Effector memory CD8-positive, alpha-beta T cell (primary cell): ENCODE results near the gene APOE.
"Not testable (repeated sequence)": the region's sequence is repeated elsewhere in the genome, so short reads cannot be mapped to it uniquely, and the experiment has no call there.

Source experiments
- ATAC-seq: fragments of 150-1000 bp; cut with Tn5 transposase; replicated peaks from 2 replicates; pipeline ENCODE4 v1.10.0; 2021; ENCODE audit warnings: mild to moderate bottlenecking, moderate library complexity
- DNase-seq, 3 experiments: peaks; one replicate each; pipeline ENCODE4 v3.0.0; 2021
- H3K27ac Mint-ChIP-seq, 2 donors: one replicate each; pipeline ENCODE4 v1.8.0; 2022; ENCODE audit warnings: mild to moderate bottlenecking in 2 of 2, mixed read lengths in 2 of 2, moderate library complexity in 2 of 2
- H3K27me3 Mint-ChIP-seq, 2 donors: one replicate each; pipeline ENCODE4 v1.8.0; 2022; ENCODE audit warnings: mixed read lengths in 2 of 2
- H3K36me3 Mint-ChIP-seq: one replicate; pipeline ENCODE4 v1.8.0; 2022; ENCODE audit warnings: mild to moderate bottlenecking, moderate library complexity, mixed read lengths; ENCODE audit not compliant: insufficient read depth
- H3K4me1 Mint-ChIP-seq, 2 donors: one replicate each; pipeline ENCODE4 v1.8.0; 2022; ENCODE audit warnings: low read depth in 2 of 2, mixed read lengths in 2 of 2
- H3K4me3 Mint-ChIP-seq, 2 donors: one replicate each; pipeline ENCODE4 v1.8.0; 2022; ENCODE audit warnings: mild to moderate bottlenecking in 2 of 2, mixed read lengths in 2 of 2, moderate library complexity in 2 of 2
- H3K9me3 Mint-ChIP-seq, 2 donors: one replicate each; pipeline ENCODE4 v1.8.0; 2022; ENCODE audit warnings: mixed read lengths in 2 of 2
- total RNA-seq, 9 experiments: gene quantifications; one replicate each; lab custom pipeline; 2026; lab: John Stamatoyannopoulos, UW

Gene APOE
- total RNA-seq: 0 to 1.0 (median 0.79) reads per million in 9 experiments

DNA sequence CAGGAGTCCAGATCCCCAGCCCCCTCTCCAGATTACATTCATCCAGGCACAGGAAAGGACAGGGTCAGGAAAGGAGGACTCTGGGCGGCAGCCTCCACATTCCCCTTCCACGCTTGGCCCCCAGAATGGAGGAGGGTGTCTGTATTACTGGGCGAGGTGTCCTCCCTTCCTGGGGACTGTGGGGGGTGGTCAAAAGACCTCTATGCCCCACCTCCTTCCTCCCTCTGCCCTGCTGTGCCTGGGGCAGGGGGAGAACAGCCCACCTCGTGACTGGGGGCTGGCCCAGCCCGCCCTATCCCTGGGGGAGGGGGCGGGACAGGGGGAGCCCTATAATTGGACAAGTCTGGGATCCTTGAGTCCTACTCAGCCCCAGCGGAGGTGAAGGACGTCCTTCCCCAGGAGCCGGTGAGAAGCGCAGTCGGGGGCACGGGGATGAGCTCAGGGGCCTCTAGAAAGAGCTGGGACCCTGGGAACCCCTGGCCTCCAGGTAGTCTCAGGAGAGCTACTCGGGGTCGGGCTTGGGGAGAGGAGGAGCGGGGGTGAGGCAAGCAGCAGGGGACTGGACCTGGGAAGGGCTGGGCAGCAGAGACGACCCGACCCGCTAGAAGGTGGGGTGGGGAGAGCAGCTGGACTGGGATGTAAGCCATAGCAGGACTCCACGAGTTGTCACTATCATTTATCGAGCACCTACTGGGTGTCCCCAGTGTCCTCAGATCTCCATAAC lies at the start of gene APOE:
APOE (plus strand) TSS at position 360 of the 724 bp plus-strand sequence. CDS start 829 bp downstream, outside the sequence.
- Mint-ChIP-seq H3K36me3 (peaks cover 19% of the 10 kb centered on the region), H3K9me3 (no peaks in the 10 kb centered on the region), H3K27me3 (peaks cover 23 to 28% of the 10 kb centered on the region in 2 donors), H3K27ac (no peak within 1 kb of the TSS), H3K4me1 (peaks cover 5 to 6% of the 10 kb centered on the region in 2 donors), H3K4me3 (peak within 1 kb of the TSS in 1 of 2 donors; percentile 25)
- ATAC-seq: no peak
- DNase-seq: no peak

DNA sequence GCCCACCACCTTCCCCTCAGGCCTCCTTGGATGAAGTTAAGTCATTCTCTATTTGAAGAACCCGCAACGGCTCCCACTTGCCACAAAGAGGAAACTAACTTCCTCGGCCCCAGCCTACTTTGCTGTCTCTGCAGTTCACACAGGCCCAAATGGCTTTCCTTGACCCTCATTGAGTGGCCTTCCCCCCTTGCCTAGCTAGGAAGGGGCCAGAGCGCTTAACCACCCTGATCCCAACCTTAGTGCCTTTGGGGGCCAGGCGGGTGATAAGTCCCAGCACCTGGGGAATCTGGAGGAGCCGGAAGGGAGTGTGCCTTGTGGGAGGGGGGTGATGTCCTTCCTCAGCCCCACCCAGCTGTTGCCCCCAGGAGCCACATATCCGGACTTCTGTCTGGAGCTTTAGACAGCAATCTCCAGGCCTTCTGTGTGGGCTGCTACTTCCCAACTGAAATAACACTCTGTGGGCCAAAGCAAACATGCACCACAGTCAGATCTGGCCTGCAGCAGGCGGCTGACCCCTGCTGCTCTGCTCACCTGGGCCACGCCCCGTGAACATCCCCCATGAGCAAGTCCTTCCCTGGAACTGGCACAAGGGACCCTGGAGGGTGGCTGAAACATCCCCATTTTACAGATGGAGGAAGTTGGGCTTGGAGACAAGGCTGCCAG lies 49.0 kb upstream of the APOE start:
- Mint-ChIP-seq H3K4me3 (no peak overlapping the region), H3K27me3 (peaks cover 12 to 18% of the 10 kb centered on the region in 2 donors), H3K27ac (no peak overlapping the region), H3K9me3 (no peaks in the 10 kb centered on the region), H3K4me1 (no peaks in the 10 kb centered on the region), H3K36me3 (no peaks in the 10 kb centered on the region)
- DNase-seq: no peak
- no peak for ATAC-seq

DNA sequence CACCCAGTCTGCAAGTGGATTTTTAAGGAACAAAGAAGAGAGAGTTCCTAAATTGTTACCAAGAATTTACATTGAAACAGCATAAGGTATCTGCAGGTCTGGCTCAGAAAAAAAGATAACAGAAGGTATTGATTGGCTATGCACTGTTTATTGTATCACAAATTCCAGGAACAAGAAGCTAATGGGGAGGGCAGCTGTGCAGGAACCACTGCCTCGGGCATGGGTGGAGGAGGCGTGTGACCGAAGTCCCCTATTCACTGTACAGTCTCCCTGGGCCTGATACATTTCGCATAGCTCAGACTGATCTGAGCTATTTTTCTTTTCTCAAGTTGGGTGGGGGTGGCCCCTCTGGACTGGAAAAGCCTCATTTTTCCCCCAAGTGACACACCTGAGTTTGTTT lies 47.8 kb upstream of the APOE start:
- Mint-ChIP-seq H3K9me3 (no peaks in the 10 kb centered on the region), H3K4me1 (no peaks in the 10 kb centered on the region)
- DNase-seq: no peak

DNA sequence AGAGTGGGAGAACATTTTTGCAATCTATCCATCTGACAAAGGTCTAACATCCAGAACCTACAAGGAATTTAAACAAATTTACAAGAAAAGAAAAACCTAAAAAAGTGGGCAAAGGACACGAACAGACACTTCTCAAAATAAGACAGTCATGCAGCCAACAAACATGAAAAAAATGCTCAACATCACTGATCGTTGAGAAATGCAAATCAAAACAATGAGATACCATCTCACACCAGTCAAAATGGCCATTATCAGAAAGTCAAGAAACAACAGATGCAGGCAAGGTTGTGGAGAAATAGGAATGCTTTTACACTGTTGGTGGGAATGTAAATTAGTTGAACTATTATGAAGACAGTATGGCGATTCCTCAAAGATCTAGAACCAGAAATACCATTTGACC lies 44.0 kb upstream of the APOE start:
- peaks cover 10 to 14% of the 10 kb centered on the region in 2 donors for H3K27me3 Mint-ChIP-seq
- not testable (repeated sequence) for H3K27ac Mint-ChIP-seq, H3K4me1 Mint-ChIP-seq, H3K9me3 Mint-ChIP-seq, ATAC-seq, DNase-seq, H3K4me3 Mint-ChIP-seq, H3K36me3 Mint-ChIP-seq

More for the DNA sequence above, 47.8 kb upstream of the APOE start:
- H3K36me3 Mint-ChIP-seq: peaks cover 3% of the 10 kb centered on the region
- no peak overlapping the region for H3K27ac Mint-ChIP-seq
- ATAC-seq: no peak
- no peak overlapping the region for H3K4me3 Mint-ChIP-seq
- H3K27me3 Mint-ChIP-seq: peaks cover 0 to 15% of the 10 kb centered on the region in 2 donors

DNA sequence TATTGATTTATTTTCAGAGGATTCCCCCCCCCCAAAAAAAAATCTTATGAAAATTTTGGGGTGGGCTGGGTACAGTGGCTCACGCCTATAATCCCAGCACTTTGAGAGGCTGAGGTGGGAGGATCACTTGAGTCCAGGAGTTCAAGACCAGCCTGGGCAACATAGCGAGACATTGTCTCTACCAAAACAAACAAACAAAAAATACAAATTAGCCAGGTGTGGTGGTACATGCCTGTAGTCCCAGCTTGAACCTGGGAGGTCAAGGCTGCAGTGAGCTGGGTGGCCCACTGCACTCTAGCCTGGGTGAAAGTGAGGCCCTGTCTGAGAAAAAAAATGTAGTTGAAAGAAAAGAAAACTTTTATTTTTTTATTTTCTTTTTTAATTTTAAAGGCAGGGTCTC lies 41.6 kb upstream of the APOE start:
- no peaks in the 10 kb centered on the region for H3K4me1 Mint-ChIP-seq
- peaks cover 11 to 12% of the 10 kb centered on the region in 2 donors for H3K27me3 Mint-ChIP-seq
- no peak overlapping the region for H3K27ac Mint-ChIP-seq
- DNase-seq (no peak), ATAC-seq (no peak)
- peaks cover 10% of the 10 kb centered on the region for H3K36me3 Mint-ChIP-seq
- H3K9me3 Mint-ChIP-seq: no peaks in the 10 kb centered on the region
- no peak overlapping the region for H3K4me3 Mint-ChIP-seq

DNA sequence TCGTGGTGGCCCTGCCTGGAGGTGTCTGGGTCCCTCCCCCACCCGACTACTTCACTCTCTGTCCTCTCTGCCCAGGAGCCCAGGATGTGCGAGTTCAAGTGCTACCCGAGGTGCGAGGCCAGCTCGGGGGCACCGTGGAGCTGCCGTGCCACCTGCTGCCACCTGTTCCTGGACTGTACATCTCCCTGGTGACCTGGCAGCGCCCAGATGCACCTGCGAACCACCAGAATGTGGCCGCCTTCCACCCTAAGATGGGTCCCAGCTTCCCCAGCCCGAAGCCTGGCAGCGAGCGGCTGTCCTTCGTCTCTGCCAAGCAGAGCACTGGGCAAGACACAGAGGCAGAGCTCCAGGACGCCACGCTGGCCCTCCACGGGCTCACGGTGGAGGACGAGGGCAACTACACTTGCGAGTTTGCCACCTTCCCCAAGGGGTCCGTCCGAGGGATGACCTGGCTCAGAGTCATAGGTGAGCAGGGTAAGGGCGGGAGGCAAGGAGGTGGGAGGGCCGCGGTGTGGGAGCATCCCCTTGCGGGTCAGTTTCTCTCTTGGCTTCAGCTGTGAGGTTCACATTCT lies 40.3 kb upstream of the APOE start:
- Mint-ChIP-seq H3K27me3 (peaks cover 8 to 12% of the 10 kb centered on the region in 2 donors), H3K36me3 (peaks cover 10% of the 10 kb centered on the region), H3K9me3 (no peaks in the 10 kb centered on the region), H3K4me1 (no peaks in the 10 kb centered on the region), H3K4me3 (no peak overlapping the region), H3K27ac (no peak overlapping the region)
- DNase-seq (no peak), ATAC-seq (no peak)

DNA sequence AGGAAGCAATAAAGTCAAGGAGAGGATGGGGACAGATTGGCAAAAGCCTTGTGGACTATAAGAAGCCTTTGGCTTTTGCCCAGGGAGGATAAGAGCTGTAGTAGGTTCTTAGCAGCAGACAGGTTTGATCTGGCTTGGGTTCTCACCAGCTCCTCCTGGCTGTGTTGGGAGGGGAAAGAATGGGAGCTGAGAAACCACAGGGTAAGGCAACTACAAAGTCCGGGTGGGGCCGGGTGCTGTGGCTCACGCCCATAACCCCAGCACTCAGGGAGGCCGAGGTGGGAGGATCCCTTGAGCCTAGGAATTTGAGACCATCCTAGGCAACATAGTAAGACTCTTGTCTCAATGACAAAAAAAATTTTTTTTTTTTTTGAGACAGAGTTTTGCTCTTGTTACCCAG lies 38.9 kb upstream of the APOE start:
- Mint-ChIP-seq H3K36me3 (peaks cover 10% of the 10 kb centered on the region), H3K4me3 (no peak overlapping the region), H3K27me3 (peaks cover 8 to 12% of the 10 kb centered on the region in 2 donors), H3K27ac (peak overlapping the region in 1 of 2 donors; percentile 6), H3K9me3 (no peaks in the 10 kb centered on the region), H3K4me1 (no peaks in the 10 kb centered on the region)
- no peak for ATAC-seq
- DNase-seq: no peak

DNA sequence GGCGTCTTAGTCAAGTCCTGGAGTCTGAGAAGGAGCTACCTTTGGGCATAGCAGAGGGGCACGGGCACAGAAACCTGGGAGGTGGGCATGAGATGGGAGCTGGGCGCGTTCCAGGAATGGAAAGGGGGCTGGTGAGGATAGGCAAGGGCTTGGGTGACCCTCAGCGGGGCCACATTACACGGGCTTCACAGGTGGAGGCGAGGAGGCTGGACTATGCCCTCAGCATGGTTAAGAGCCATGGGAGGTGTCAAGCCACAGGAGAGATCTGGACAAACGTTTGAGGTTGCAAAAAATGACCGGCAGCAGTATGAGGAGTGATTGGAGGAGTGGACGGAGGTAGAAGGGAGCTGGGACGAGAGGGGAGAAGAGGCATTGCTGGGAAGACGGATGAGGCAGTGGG lies 38.0 kb upstream of the APOE start:
- Mint-ChIP-seq H3K9me3 (no peaks in the 10 kb centered on the region), H3K4me3 (no peak overlapping the region), H3K27ac (no peak overlapping the region), H3K27me3 (peaks cover 8 to 17% of the 10 kb centered on the region in 2 donors), H3K36me3 (peaks cover 10% of the 10 kb centered on the region), H3K4me1 (no peaks in the 10 kb centered on the region)
- DNase-seq: no peak
- no peak for ATAC-seq

DNA sequence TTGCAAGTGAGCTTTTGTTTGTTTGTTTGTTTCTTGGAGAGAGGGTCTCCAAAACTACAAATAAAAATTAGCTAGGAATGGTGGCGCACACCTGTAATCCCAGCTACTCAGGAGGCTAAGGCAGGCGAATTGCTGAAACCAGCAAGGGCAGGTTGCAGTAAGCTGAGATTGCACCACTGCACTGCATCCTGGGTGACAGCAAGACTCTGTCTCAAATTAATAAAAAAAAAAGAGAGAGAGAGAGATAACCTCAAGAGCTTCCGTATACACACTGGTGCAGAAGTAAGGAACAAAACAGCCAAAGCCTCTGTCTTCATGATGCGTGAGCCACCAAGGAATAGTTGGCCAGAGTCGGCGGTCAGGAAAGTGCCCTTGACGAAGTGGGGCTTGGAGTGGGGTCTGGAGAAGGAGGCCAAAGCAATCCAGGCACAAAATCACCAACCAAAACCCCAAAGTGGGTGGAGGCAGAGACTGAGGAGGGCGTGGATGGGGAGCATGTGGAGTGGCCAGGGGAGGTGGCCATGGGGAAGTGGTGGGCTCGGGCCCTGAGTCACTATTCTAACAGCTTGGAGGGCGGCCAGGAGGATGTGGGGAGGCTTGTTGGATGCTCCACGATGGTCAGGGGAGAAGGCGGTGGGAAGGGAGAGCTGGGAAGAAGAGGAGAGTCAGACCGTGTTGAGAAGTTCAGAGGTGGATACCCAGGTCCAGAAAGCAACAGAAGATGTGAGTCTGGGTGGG lies 35.7 kb upstream of the APOE start:
- peaks cover 16 to 32% of the 10 kb centered on the region in 2 donors for H3K27me3 Mint-ChIP-seq
- H3K4me3 Mint-ChIP-seq: no peak overlapping the region
- no peak overlapping the region for H3K27ac Mint-ChIP-seq
- peaks cover 10% of the 10 kb centered on the region for H3K36me3 Mint-ChIP-seq
- DNase-seq: no peak
- H3K9me3 Mint-ChIP-seq: no peaks in the 10 kb centered on the region
- no peak for ATAC-seq
- no peaks in the 10 kb centered on the region for H3K4me1 Mint-ChIP-seq

DNA sequence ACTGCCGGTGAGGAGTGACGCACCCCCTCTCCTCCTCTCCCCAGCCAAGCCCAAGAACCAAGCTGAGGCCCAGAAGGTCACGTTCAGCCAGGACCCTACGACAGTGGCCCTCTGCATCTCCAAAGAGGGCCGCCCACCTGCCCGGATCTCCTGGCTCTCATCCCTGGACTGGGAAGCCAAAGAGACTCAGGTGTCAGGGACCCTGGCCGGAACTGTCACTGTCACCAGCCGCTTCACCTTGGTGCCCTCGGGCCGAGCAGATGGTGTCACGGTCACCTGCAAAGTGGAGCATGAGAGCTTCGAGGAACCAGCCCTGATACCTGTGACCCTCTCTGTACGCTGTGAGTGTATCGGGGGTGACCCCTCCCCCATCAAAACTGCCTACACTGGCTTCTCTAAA lies 33.8 kb upstream of the APOE start:
- Mint-ChIP-seq H3K36me3 (peaks cover 13% of the 10 kb centered on the region), H3K9me3 (no peaks in the 10 kb centered on the region), H3K4me1 (peaks cover 0 to 5% of the 10 kb centered on the region in 2 donors), H3K27ac (no peak overlapping the region), H3K27me3 (peaks cover 19 to 28% of the 10 kb centered on the region in 2 donors), H3K4me3 (no peak overlapping the region)
- no peak for ATAC-seq
- no peak for DNase-seq

DNA sequence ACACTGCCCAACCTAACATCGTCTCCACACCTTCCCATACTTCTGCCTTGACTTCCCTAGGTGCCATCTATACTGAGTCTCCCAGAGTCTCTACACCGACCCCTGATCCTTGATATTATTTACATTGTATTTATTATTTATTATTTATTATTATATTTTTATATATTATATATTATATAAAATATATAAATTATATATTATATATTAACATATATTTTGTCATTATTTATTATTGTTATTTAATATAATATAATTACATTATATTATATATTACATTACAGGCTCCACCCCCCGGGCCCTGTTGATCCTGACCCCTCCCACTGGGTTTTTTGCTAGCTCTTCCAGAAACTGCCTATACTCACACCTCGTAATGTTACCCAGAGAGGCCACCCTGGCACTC lies 32.9 kb upstream of the APOE start:
- H3K27ac Mint-ChIP-seq: no peak overlapping the region
- peaks cover 19 to 28% of the 10 kb centered on the region in 2 donors for H3K27me3 Mint-ChIP-seq
- no peak overlapping the region for H3K4me3 Mint-ChIP-seq
- no peaks in the 10 kb centered on the region for H3K9me3 Mint-ChIP-seq
- peaks cover 6% of the 10 kb centered on the region for H3K36me3 Mint-ChIP-seq
- ATAC-seq (no peak), DNase-seq (no peak)
- H3K4me1 Mint-ChIP-seq: peaks cover 0 to 8% of the 10 kb centered on the region in 2 donors

DNA sequence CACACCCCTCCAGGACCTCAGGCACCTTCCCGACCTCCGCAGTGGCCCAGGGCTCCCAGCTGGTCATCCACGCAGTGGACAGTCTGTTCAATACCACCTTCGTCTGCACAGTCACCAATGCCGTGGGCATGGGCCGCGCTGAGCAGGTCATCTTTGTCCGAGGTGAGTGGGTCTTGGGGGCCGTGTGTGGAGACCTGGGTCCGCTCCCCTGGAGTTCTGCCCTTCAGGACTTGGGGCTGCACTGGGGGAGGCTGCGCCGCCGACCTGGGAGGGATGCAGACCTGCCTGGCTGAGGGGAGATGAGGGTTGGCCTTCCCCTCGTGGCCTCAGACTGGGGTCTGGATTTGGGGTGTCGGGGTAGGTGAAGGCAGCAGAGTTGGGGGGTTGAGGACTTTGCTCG lies 31.3 kb upstream of the APOE start:
- ATAC-seq (no peak), DNase-seq (no peak)
- no peak overlapping the region for H3K4me3 Mint-ChIP-seq
- peaks cover 28 to 29% of the 10 kb centered on the region in 2 donors for H3K27me3 Mint-ChIP-seq
- peaks cover 6% of the 10 kb centered on the region for H3K36me3 Mint-ChIP-seq
- no peak overlapping the region for H3K27ac Mint-ChIP-seq
- peaks cover 0 to 8% of the 10 kb centered on the region in 2 donors for H3K4me1 Mint-ChIP-seq
- H3K9me3 Mint-ChIP-seq: no peaks in the 10 kb centered on the region
